A549 (cell line): ENCODE measurements around the gene SEMA5A. TPM values are rescaled to one million over a fixed set of nuclear protein-coding genes. Genes with fewer than 3 reads are reported as not detected.

Experiments used
- ATAC-seq, 2 experiments: fragments of 200-7000 bp in 1 of 2; fragments of >200 bp in 1 of 2; cut with Nextera tagmentation in 1 of 2; cut with Tn5 transposase in 1 of 2; 3 replicates each; pipeline versions ENCODE4 v1.8.0 to v1.9.1; 2018 to 2020; ENCODE audit warnings: mild to moderate bottlenecking in 1 of 2, moderate library complexity in 1 of 2
- CTCF ChIA-PET: fragments of 300-600 bp; sonication (Branson Sonifier 250); formaldehyde crosslinking; extraction: SDS; loops from one replicate; lab custom pipeline; 2021; ENCODE audit warnings: antibody characterized with exemption, inconsistent platforms; lab: Yijun Ruan, JAX
- POLR2A ChIA-PET: fragments of 350-600 bp; formaldehyde crosslinking; extraction: SDS; loops from one replicate; lab custom pipeline; 2021; ENCODE audit warnings: antibody characterized with exemption, inconsistent platforms; lab: Yijun Ruan, JAX
- DNase-seq, 2 experiments: peaks; one replicate each; pipeline versions ENCODE4 v3.0.0 to v3.0.0-alpha.2; 2011 to 2016; ENCODE audit warnings: low read depth in 1 of 2, low spot score in 1 of 2
- FAIRE-seq: peaks from 2 replicates; lab custom pipeline; 2011; peaks lifted over from hg19 to GRCh38; lab: Jason Lieb, UNC
- H3K27ac ChIP-seq, 2 experiments: fragments of >200 bp; sonication (Bioruptor Twin); formaldehyde crosslinking; 3 replicates each; pipeline ENCODE4 v1.5.1; 2016 to 2017
- H3K4me1 ChIP-seq: fragments of >200 bp; sonication (Bioruptor Twin); formaldehyde crosslinking; 3 replicates; pipeline ENCODE4 v1.6.1; 2016
- H3K4me2 ChIP-seq: fragments of >200 bp; sonication (Bioruptor Twin); formaldehyde crosslinking; 3 replicates; pipeline ENCODE4 v1.6.1; 2016
- H3K4me3 ChIP-seq: fragments of >200 bp; sonication (Bioruptor Twin); formaldehyde crosslinking; 3 replicates; pipeline ENCODE4 v1.5.1; 2016
- H3K9me3 ChIP-seq: fragments of >200 bp; sonication (Bioruptor Twin); formaldehyde crosslinking; 3 replicates; pipeline ENCODE4 v1.6.1; 2016
- CBX8 ChIP-seq: fragments of 200-600 bp; sonication (generic); IDR thresholded peaks from 2 replicates; pipeline ENCODE4 v1.6.1; 2016
- CHD4 ChIP-seq: fragments of 200-600 bp; sonication (generic); IDR thresholded peaks from 2 replicates; pipeline ENCODE4 v1.6.1; 2016; ENCODE audit warnings: antibody characterized with exemption, mild to moderate bottlenecking, borderline replicate concordance
- CTCF ChIP-seq: fragments of >200 bp; sonication (Bioruptor Twin); formaldehyde crosslinking; IDR thresholded peaks from 3 replicates; pipeline ENCODE4 v1.5.1; 2016
- E2F6 ChIP-seq: IDR thresholded peaks from 2 replicates; pipeline ENCODE4 v1.6.1; 2012; ENCODE audit warnings: low read depth, borderline replicate concordance
- EHF ChIP-seq: fragments of 250-450 bp; sonication (Bioruptor Pico); IDR thresholded peaks from 2 replicates; pipeline ENCODE4 v1.5.0; 2020; ENCODE audit warnings: mild to moderate bottlenecking
- FOSL2 ChIP-seq, 2 experiments: fragments of 450-650 bp in 1 of 2; fragments of >200 bp in 1 of 2; sonication (Bioruptor Twin) in 1 of 2; formaldehyde crosslinking; IDR thresholded peaks; 2 replicates each; pipeline versions ENCODE4 v1.5.0 to v1.6.1; 2016 to 2020; ENCODE audit warnings: mild to moderate bottlenecking in 1 of 2, moderate library complexity in 1 of 2
- FOXS1 ChIP-seq: fragments of 250-450 bp; sonication (Bioruptor Pico); IDR thresholded peaks from 2 replicates; pipeline ENCODE4 v1.5.0; 2020; ENCODE audit warnings: mild to moderate bottlenecking, moderate library complexity
- GATA3 ChIP-seq: IDR thresholded peaks from 2 replicates; pipeline ENCODE4 v1.6.1; 2012; ENCODE audit warnings: borderline replicate concordance
- HDAC2 ChIP-seq: fragments of 200-600 bp; sonication (generic); IDR thresholded peaks from 2 replicates; pipeline ENCODE4 v1.6.1; 2016
- HOXA7 ChIP-seq: fragments of 250-450 bp; sonication (Bioruptor Pico); IDR thresholded peaks from 2 replicates; pipeline ENCODE4 v1.5.0; 2020; ENCODE audit warnings: mild to moderate bottlenecking, moderate library complexity
- JUN ChIP-seq, 2 experiments: fragments of >200 bp; sonication (Bioruptor Twin); formaldehyde crosslinking; IDR thresholded peaks; 2 replicates in 1 of 2; 3 replicates in 1 of 2; pipeline ENCODE4 v1.6.1; 2016 to 2017
- KDM5A ChIP-seq: fragments of 200-600 bp; sonication (generic); IDR thresholded peaks from 2 replicates; pipeline ENCODE4 v1.6.1; 2016; ENCODE audit warnings: antibody characterized with exemption, mild to moderate bottlenecking
- MAFK ChIP-seq: fragments of 450-650 bp; IDR thresholded peaks from 2 replicates; pipeline ENCODE4 v1.6.1; 2014; ENCODE audit not compliant: partially characterized antibody
- MAZ ChIP-seq: fragments of 150-350 bp; IDR thresholded peaks from 2 replicates; pipeline ENCODE4 v1.6.1; 2014; ENCODE audit warnings: antibody characterized with exemption, low read depth, low read length, borderline replicate concordance
- NFE2L2 ChIP-seq: fragments of 150-350 bp; conservative IDR thresholded peaks from 2 replicates; pipeline ENCODE4 v1.6.1; 2014; ENCODE audit warnings: low read length
- PBX3 ChIP-seq: IDR thresholded peaks from 2 replicates; pipeline ENCODE4 v1.6.1; 2012
- RAD21 ChIP-seq, 2 experiments: fragments of >200 bp in 1 of 2; sonication (Bioruptor Twin) in 1 of 2; formaldehyde crosslinking in 1 of 2; IDR thresholded peaks in 1 of 2; conservative IDR thresholded peaks in 1 of 2; 2 replicates in 1 of 2; 3 replicates in 1 of 2; pipeline ENCODE4 v1.6.1; 2012 to 2018; ENCODE audit warnings: inconsistent platforms in 1 of 2
- RARB ChIP-seq: fragments of 250-450 bp; sonication (Bioruptor Pico); IDR thresholded peaks from 2 replicates; pipeline ENCODE4 v1.8.0; 2021; ENCODE audit warnings: mild to moderate bottlenecking, moderate library complexity
- RCOR1 ChIP-seq: fragments of 150-350 bp; IDR thresholded peaks from 2 replicates; pipeline ENCODE4 v1.6.1; 2014; ENCODE audit warnings: antibody characterized with exemption, low read length, low read depth
- SMC3 ChIP-seq: fragments of >200 bp; sonication (Bioruptor Twin); formaldehyde crosslinking; IDR thresholded peaks from 3 replicates; pipeline ENCODE4 v1.6.1; 2018; ENCODE audit warnings: inconsistent platforms
- TP53 ChIP-seq: fragments of 250-450 bp; sonication (Bioruptor Pico); IDR thresholded peaks from 2 replicates; pipeline ENCODE4 v1.5.0; 2021; ENCODE audit warnings: mild to moderate bottlenecking, moderate library complexity
- ZC3H11A ChIP-seq: fragments of 450-650 bp; IDR thresholded peaks from 2 replicates; pipeline ENCODE4 v1.6.1; 2014; ENCODE audit warnings: antibody characterized with exemption, mild to moderate bottlenecking
- ZSCAN20 ChIP-seq: fragments of 250-450 bp; sonication (Bioruptor Pico); IDR thresholded peaks from 2 replicates; pipeline ENCODE4 v1.8.0; 2022; ENCODE audit warnings: mild to moderate bottlenecking, moderate library complexity
- WGBS: methylation state at CpG from one replicate; pipeline ENCODE4 v1.1.6; 2017; ENCODE audit errors: missing lambda C conversion rate; 5-methylcytosine and 5-hydroxymethylcytosine counted together
- polyA plus RNA-seq, 4 experiments: library from polyadenylated mRNA; depleted of rRNA in 3 of 4; stranded (reverse); fragments of >200 nt; fragmentation: RNase III in 1 of 4; extraction: RNeasy Plus Mini Kit Qiagen cat#74134 plus additional on column Dnase treatment in 1 of 4; gene quantifications; 2 replicates in 3 of 4; 3 replicates in 1 of 4; pipeline ENCODE4 v1.2.3, GENCODE V29; 2011 to 2017
- TF ChIP-seq, protein P1 (sequence below): fragments of >200 bp; sonication (Bioruptor Twin); formaldehyde crosslinking; IDR thresholded peaks from 3 replicates; pipeline ENCODE4 v1.6.1; 2016
- TF ChIP-seq, protein P2 (sequence below): fragments of >200 bp; sonication (Bioruptor Twin); formaldehyde crosslinking; IDR thresholded peaks from 2 replicates; pipeline ENCODE4 v1.6.1; 2016

Gene SEMA5A
- polyA plus RNA-seq, 2 of the 4 experiments (the other 2 are of a cell fraction): not detected

GRCh38 chr5:9151684-9152427, 394.0 kb downstream of the SEMA5A start:
- no peak for ATAC-seq
- Histone ChIP-seq H3K4me3 (no peak overlapping the region), H3K9me3 (no peaks in the 10 kb centered on the region), H3K27ac (no peak overlapping the region), H3K4me1 (no peaks in the 10 kb centered on the region), H3K4me2 (no peak overlapping the region)
- ChIA-PET POLR2A (no interaction called here), CTCF (no interaction called here)
- no peak for DNase-seq
- no peak for FAIRE-seq
- 6% methylated on average over 5 of the region's 6 CpGs for WGBS
- TF ChIP-seq E2F6 (no peak), HDAC2 (no peak), RCOR1 (no peak), FOXS1 (CRISPR knock-in tag) (no peak), SMC3 (no peak), FOSL2 (IDR thresholded peaks at IDR 0.05) (no peak), FOSL2 (CRISPR knock-in tag; IDR thresholded peaks at IDR 0.05) (no peak), HOXA7 (CRISPR knock-in tag) (no peak), RAD21 (conservative IDR thresholded peaks at IDR 0.05 in 1 of 2, IDR thresholded peaks at IDR 0.05 in 1 of 2) (no peak), NFE2L2 (no peak)

DNA sequence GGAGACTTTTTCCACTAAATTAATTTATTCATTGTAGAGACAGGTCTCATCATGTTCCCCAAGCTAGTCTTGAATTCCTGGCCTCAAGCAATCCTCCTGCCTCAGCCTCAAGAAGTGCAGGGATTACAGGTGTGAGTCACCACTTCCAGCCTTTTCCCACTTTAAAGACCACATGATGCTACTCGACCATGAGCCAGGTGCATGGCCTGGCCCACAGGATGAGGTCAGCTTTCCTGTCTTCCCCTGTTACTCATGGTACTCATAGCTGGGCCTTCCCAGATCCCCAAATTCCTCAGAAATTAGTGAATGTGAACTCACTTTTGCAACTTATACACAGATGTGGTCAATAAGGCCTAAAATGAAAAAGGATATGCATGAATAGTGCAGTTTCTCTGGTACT, 395.9 kb downstream of the SEMA5A start:
- Histone ChIP-seq H3K27ac (no peak overlapping the region), H3K4me3 (no peak overlapping the region), H3K4me2 (no peak overlapping the region), H3K4me1 (no peaks in the 10 kb centered on the region), H3K9me3 (no peaks in the 10 kb centered on the region)
- 0% methylated on average over 1 of the region's 1 CpG for WGBS
- FAIRE-seq (no peak), DNase-seq (no peak), ATAC-seq (no peak)
- POLR2A ChIA-PET: no interaction called here
- TF ChIP-seq, protein P1, sequence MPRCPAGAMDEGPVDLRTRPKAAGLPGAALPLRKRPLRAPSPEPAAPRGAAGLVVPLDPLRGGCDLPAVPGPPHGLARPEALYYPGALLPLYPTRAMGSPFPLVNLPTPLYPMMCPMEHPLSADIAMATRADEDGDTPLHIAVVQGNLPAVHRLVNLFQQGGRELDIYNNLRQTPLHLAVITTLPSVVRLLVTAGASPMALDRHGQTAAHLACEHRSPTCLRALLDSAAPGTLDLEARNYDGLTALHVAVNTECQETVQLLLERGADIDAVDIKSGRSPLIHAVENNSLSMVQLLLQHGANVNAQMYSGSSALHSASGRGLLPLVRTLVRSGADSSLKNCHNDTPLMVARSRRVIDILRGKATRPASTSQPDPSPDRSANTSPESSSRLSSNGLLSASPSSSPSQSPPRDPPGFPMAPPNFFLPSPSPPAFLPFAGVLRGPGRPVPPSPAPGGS: no peak
- CTCF ChIA-PET: no interaction called here

DNA sequence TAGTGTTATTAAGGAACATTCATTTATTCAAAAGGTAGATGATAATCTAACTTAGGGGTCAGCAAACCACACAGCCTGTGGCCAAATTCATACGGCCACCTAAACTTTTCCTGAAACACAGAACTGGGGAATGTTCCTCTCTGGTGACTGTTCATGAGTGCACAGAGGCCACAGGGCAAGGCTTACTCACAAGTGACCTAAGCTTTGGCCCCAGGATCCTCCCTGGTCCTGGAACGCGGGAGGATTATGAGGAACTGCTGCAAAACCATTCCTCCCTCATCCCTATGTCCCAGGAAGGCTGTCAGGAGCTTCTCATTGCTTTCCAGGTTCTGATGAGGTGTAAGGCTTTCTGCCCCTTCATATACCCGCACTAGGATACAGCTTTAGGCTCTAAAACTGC, 397.6 kb downstream of the SEMA5A start:
- Histone ChIP-seq H3K27ac (no peak overlapping the region), H3K4me3 (no peak overlapping the region), H3K9me3 (no peaks in the 10 kb centered on the region), H3K4me2 (no peak overlapping the region), H3K4me1 (no peaks in the 10 kb centered on the region)
- no peak for ATAC-seq
- TF ChIP-seq CBX8 (no peak), GATA3 (no peak), MAZ (no peak), ZC3H11A (no peak), ZSCAN20 (CRISPR knock-in tag) (no peak), PBX3 (no peak), HOXA7 (CRISPR knock-in tag) (no peak), TP53 (CRISPR knock-in tag) (no peak), RARB (no peak), JUN (IDR thresholded peaks at IDR 0.05) (no peak), MAFK (no peak), FOXS1 (CRISPR knock-in tag) (no peak), CHD4 (no peak), CTCF (no peak), EHF (CRISPR knock-in tag) (no peak), KDM5A (no peak)
- TF ChIP-seq, protein P2, sequence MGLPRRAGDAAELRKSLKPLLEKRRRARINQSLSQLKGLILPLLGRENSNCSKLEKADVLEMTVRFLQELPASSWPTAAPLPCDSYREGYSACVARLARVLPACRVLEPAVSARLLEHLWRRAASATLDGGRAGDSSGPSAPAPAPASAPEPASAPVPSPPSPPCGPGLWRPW: no peak
- no peak for FAIRE-seq
- no peak for DNase-seq
- ChIA-PET POLR2A (no interaction called here), CTCF (interaction anchor here (0.6 kb wide), 2 partner anchors 70 to 203 kb away, joined by 3 to 4 read pairs; no protein-coding TSS in a partner anchor)
- 4% methylated on average over 4 of the region's 4 CpGs for WGBS
